Measurements from ENCODE around the gene RNF150.

DNA sequence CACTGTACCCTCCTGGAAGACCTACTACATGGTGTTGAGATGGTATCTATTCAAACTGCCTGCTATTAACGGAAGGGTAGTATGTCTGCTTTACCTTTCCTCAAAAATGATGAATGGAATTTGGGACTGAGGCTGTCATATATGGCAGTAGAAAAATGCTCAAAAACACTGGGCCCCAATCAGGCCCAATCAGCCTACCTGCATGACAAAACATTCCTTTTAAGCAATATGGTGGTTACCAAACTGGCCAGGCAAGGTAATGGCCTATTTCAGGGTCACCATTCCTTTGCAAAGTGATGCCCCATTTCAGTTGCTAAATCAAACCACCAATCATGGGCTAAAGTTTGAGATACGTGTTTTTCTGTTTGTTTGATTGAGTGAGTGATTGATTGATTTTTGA is 14.9 kb downstream of the RNF150 start:
- TF ChIP-seq POLR2AphosphoS5 (IDR thresholded peaks at IDR 0.05; ENCODE audit: low read depth, low read length) (no peak), TAF1 (IDR thresholded peaks at IDR 0.05; ENCODE audit: borderline replicate concordance, insufficient read depth, low read length) (no peak), SIN3A (IDR thresholded peaks at IDR 0.05; ENCODE audit: borderline replicate concordance, insufficient read depth, low read length) (no peak), FOXP2 (optimal IDR thresholded peaks at IDR 0.05; ENCODE audit: borderline replicate concordance, extremely low read depth, extremely low read length, insufficient read depth) (no peak)
- TF ChIP-seq, protein P1, sequence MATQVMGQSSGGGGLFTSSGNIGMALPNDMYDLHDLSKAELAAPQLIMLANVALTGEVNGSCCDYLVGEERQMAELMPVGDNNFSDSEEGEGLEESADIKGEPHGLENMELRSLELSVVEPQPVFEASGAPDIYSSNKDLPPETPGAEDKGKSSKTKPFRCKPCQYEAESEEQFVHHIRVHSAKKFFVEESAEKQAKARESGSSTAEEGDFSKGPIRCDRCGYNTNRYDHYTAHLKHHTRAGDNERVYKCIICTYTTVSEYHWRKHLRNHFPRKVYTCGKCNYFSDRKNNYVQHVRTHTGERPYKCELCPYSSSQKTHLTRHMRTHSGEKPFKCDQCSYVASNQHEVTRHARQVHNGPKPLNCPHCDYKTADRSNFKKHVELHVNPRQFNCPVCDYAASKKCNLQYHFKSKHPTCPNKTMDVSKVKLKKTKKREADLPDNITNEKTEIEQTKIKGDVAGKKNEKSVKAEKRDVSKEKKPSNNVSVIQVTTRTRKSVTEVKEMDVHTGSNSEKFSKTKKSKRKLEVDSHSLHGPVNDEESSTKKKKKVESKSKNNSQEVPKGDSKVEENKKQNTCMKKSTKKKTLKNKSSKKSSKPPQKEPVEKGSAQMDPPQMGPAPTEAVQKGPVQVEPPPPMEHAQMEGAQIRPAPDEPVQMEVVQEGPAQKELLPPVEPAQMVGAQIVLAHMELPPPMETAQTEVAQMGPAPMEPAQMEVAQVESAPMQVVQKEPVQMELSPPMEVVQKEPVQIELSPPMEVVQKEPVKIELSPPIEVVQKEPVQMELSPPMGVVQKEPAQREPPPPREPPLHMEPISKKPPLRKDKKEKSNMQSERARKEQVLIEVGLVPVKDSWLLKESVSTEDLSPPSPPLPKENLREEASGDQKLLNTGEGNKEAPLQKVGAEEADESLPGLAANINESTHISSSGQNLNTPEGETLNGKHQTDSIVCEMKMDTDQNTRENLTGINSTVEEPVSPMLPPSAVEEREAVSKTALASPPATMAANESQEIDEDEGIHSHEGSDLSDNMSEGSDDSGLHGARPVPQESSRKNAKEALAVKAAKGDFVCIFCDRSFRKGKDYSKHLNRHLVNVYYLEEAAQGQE (IDR thresholded peaks at IDR 0.05; ENCODE audit: insufficient read depth in 1 of 2, low read depth in 2 of 2, low read length in 2 of 2) = no peak
